Left renal cortex interstitium (tissue), 4 donors: ENCODE measurements around the gene RAPSN. TPM values are rescaled to one million over a fixed set of nuclear protein-coding genes. Genes with fewer than 3 reads are reported as not detected.

ENCODE experiments used
- DNase-seq, 4 donors: peaks; one replicate each; pipeline ENCODE4 v3.0.0-alpha.2; 2013; ENCODE audit warnings: low read depth in 4 of 4, low spot score in 2 of 4, missing footprints in 1 of 4
- polyA plus RNA-seq, 4 donors: library from polyadenylated mRNA; unstranded; fragments of 120-200 nt; gene quantifications; one replicate each; pipeline ENCODE4 v1.2.1, GENCODE V29; 2013; ENCODE audit not compliant: insufficient read length in 4 of 4

RAPSN gene
- polyA plus RNA-seq, 4 donors: 0.10 to 0.30 (median 0.21) TPM; not detected in 1

DNA sequence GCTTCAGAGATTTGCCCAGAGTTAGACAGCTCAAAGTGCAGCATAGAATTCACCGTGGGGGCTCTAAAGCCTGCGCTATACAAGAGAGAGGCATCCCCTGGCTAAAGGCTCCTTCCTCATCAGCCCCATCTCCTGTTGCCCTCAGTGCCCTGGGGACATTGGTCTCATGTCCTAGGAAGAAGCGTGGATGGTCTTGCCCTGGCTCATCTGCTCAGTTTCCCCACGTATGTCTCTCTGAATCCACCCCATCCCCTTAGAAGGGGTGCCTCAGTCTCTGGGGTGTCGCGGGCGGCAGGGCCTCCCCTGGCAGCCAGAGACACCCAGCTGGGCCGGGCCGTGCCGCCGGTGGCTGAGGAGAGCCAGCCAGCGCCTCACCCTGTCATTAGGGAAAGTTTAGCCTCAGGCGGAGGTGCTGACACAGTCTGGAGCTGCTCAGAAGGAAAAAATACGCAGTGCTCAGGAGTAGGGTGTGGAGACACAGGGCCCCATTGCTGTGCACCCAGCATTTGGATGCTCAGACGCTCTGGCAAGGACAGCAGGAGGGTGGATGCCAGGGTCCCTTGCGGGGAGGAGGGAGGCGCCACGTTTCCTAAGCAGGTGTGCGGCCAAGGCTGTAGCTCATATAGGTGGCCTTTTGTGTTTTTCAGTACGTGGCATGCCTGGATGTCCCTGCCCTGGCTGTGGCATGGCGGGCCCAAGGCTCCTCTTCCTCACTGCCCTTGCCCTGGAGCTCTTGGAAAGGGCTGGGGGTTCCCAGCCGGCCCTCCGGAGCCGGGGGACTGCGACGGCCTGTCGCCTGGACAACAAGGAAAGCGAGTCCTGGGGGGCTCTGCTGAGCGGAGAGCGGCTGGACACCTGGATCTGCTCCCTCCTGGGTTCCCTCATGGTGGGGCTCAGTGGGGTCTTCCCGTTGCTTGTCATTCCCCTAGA is 39.2 kb downstream of the RAPSN start:
- no peak for DNase-seq

DNA sequence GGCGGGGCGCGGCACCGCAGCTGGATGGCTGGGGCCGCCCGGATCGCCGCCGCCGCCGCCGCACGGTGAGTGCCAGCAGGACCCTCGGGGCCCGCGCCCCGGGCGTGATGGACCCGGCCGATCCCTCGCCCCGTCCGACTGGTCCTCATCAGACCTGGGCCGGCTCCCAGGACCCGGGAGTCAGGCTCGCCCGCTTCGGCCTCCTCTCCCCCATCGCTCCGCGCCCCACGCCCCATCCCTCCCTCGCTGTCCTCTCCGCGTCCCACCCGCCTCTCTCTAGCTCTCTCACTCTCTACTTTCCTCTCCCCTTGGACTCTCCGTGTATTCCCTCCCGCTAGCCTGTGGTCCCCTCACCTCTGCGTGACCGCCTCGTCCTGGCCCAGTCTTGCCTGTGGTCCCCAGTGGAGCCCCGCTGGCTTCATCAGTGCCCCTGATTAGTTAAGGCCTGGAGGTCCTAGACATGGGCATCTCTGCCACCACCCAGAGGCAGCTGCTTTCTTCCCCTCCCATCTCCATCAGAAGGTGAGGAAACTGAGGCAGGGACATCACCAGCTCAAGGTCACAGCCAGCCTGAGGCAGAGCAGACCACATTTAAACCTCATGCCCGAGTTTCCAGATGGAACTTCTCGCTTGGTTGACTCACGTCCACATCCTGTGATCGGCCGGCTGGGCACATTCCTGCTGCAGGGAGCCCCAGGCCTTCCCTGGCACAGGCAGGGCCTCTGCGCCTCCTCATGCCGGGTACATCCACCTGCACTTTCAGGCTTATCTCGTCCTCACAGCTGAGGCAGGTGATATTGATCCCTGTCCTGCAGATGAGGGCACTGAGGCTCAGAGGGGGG is 40.1 kb downstream of the RAPSN start:
- peak in 2 of 4 donors; percentile 37 to 50 for DNase-seq

GRCh38 chr11:47407746-47408590 is 41.0 kb downstream of the RAPSN start, which contains the start of gene SLC39A13:
Gene SLC39A13 (plus strand): TSS chr11:47408590. CDS start chr11:47410095, 1,505 bp downstream.
- DNase-seq: peak; percentile 63 to 90 (median 86)

- no peak for DNase-seq
These were observed 41.8 kb downstream of the RAPSN start for GRCh38 chr11:47406896-47407745.

- DNase-seq: no peak
These were observed 45.4 kb downstream of the RAPSN start for GRCh38 chr11:47403571-47403970.

GRCh38 chr11:47403135-47403534 is 45.8 kb downstream of the RAPSN start:
- no peak for DNase-seq

- no peak for DNase-seq
These were observed 48.1 kb downstream of the RAPSN start for GRCh38 chr11:47400768-47401279.

DNA sequence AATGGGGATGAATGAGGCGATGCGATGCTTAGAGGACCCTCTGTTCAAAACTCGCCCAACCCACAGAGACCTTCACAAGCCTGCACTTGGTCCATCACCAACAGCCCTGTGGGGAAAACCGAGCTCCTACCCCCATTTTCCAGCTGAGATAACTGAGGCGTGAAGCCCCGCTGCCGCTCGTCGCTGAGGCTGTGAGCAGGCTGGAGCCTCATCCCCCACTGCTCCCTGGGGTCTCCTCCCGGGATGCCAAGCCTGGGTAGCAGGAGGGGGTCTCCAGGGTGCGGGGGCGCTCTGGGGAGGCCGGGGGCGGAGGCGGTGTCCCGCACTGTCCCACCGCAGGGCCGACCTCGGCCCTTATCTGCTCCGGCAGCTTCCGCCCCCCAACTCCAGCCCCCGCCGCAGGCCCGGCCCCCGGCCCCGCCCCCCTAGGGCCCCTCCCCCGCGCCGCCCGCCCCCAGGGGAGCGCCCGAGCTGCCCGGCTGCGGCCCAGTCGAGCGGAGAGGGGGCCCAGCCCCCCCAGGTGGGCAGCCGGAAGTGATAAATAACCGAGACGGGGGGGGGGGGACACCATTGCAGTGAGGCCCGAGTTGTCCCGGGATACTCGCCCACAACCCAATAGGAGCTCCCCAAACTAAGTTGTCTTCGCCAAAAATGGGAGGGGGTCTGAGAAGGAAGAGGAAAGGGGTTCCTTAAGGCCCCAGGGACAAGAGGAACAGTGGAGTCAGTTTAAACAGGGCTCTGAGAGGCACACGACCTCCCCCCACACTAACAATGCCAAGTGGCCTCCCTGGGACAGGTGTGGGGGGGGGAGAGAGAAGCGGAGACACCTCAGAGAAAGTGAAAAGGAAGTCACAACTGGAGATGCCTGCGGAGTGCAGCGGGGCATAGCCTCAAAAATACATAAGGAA is 48.8 kb downstream of the RAPSN start:
- DNase-seq: peak in 1 of 4 donors; percentile 32

GRCh38 chr11:47398551-47398950 is 50.4 kb downstream of the RAPSN start:
- no peak for DNase-seq

GRCh38 chr11:47398011-47398410 is 50.9 kb downstream of the RAPSN start:
- DNase-seq: no peak

- no peak for DNase-seq
These were observed 53.0 kb downstream of the RAPSN start for GRCh38 chr11:47396049-47396320.

GRCh38 chr11:47395223-47396048 is 53.5 kb downstream of the RAPSN start:
- DNase-seq: no peak

DNA sequence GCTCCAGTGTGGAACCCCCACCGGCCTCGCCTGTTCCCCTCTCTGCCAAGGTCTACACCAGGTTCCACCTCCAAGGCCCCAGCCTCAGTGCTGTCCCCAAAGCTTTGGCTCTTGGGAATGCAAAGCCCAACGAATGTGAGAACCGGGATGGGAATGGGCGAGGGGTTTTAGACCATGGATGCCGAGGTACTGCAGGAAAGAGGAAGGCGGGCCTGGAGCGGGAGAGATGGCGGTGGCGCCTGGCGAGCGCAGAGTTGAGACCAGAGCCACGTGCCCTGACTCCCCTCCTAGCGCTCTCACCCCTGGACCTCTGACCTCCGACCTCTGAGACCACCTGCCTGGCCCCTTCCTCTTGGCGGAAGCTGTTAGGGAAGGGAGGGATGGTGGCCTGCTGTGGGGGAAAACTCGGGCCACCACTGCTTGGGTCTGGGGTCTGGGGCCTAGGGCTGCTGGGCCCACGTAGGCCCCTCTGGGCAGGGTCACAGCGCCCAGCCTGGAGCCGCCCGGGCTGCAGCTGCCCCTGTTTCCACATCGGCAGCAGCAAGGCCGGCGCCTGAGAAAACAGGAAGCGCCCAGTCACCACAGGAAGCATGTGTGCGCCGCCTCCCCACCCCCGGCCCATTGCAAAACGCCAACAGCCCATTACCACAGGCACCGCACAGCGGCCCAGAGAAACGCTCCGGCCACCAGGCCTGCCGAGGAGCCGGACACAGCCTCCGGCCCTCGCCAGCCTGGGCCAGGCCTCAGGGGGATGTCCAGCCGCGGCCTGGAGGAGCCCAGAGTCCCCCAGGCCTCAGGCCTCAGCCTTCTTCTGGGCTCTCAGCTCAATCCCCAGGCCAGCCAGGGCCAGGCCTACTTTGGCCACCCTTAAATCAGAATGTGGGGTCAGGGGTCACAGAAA is 54.4 kb downstream of the RAPSN start:
- no peak for DNase-seq

- DNase-seq: no peak
These were observed 55.0 kb downstream of the RAPSN start for GRCh38 chr11:47394050-47394321.

GRCh38 chr11:47393163-47394049 is 55.5 kb downstream of the RAPSN start:
- DNase-seq: no peak
